ENCODE measurements around the gene TBC1D28.
"Not testable (repeated sequence)": the region's sequence is repeated elsewhere in the genome, so short reads cannot be mapped to it uniquely, and the experiment has no call there.

GRCh38 chr17:18682668-18683067 is 38.5 kb upstream of the TBC1D28 start:
- TF ChIP-seq, protein P1, sequence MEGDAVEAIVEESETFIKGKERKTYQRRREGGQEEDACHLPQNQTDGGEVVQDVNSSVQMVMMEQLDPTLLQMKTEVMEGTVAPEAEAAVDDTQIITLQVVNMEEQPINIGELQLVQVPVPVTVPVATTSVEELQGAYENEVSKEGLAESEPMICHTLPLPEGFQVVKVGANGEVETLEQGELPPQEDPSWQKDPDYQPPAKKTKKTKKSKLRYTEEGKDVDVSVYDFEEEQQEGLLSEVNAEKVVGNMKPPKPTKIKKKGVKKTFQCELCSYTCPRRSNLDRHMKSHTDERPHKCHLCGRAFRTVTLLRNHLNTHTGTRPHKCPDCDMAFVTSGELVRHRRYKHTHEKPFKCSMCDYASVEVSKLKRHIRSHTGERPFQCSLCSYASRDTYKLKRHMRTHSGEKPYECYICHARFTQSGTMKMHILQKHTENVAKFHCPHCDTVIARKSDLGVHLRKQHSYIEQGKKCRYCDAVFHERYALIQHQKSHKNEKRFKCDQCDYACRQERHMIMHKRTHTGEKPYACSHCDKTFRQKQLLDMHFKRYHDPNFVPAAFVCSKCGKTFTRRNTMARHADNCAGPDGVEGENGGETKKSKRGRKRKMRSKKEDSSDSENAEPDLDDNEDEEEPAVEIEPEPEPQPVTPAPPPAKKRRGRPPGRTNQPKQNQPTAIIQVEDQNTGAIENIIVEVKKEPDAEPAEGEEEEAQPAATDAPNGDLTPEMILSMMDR (IDR thresholded peaks at IDR 0.05) = not testable (repeated sequence)
- not testable (repeated sequence) for TF ChIP-seq POLR2A (IDR thresholded peaks at IDR 0.05)
